Measurements from ENCODE around the gene FRAT2.

Gene FRAT2

GRCh38 chr10:97361537-97361901 lies 27.0 kb upstream of the FRAT2 start:
- Histone ChIP-seq H3K4me3 (no peak overlapping the region), H3K27ac (peak overlapping the region; percentile 43 to 100 (median 99); a peak in 21 of 22 replicates), H4K20me1 (no peaks in the 10 kb centered on the region), H3K9me3 (replicated peaks in 1 of 11) (no peaks in the 10 kb centered on the region; a peak in 1 of 22 replicates), H3K4me1 (peaks cover 41 to 100% (median 90%) of the 10 kb centered on the region in 10 experiments), H3K27me3 (no peaks in the 10 kb centered on the region), H3K36me3 (peaks cover 46 to 96% (median 92%) of the 10 kb centered on the region in 11 experiments), H3K9ac (peak overlapping the region in 9 of 11 experiments; percentile 11 to 88 (median 39); a peak in 12 of 22 replicates), H3K4me2 (peak overlapping the region in 8 of 11 experiments; percentile 59 to 88 (median 76); a peak in 14 of 22 replicates)
- TF ChIP-seq Cebpa-rat (IDR thresholded peaks at IDR 0.05): no peak

GRCh38 chr10:97360705-97361536 lies 26.4 kb upstream of the FRAT2 start:
- Histone ChIP-seq H3K36me3 (peaks cover 46 to 96% (median 92%) of the 10 kb centered on the region in 11 experiments), H3K4me3 (no peak overlapping the region), H3K4me2 (peak overlapping the region in 8 of 11 experiments; percentile 59 to 88 (median 76); a peak in 14 of 22 replicates), H3K27me3 (no peaks in the 10 kb centered on the region), H3K27ac (peak overlapping the region; percentile 43 to 100 (median 99); a peak in 21 of 22 replicates), H3K4me1 (peaks cover 41 to 100% (median 90%) of the 10 kb centered on the region in 10 experiments), H4K20me1 (no peaks in the 10 kb centered on the region), H3K9me3 (replicated peaks in 1 of 11) (no peaks in the 10 kb centered on the region), H3K9ac (peak overlapping the region in 10 of 11 experiments; percentile 11 to 88 (median 38); a peak in 15 of 22 replicates)
- no peak for TF ChIP-seq Cebpa-rat (IDR thresholded peaks at IDR 0.05)

- H3K27ac ChIP-seq: peak overlapping the region; percentile 54 to 100 (median 99); a peak in 21 of 22 replicates
- H4K20me1 ChIP-seq: no peaks in the 10 kb centered on the region
- H3K4me2 ChIP-seq: peak overlapping the region in 5 of 11 experiments; percentile 59 to 82 (median 75); a peak in 10 of 22 replicates
- H3K9me3 ChIP-seq (replicated peaks in 1 of 11): no peaks in the 10 kb centered on the region
- no peak overlapping the region for H3K4me3 ChIP-seq
- no peak for TF ChIP-seq Cebpa-rat (IDR thresholded peaks at IDR 0.05)
- H3K36me3 ChIP-seq: peaks cover 44 to 100% (median 94%) of the 10 kb centered on the region in 11 experiments
- H3K9ac ChIP-seq: peak overlapping the region in 10 of 11 experiments; percentile 14 to 88 (median 38); a peak in 15 of 22 replicates
- H3K4me1 ChIP-seq: peaks cover 35 to 100% (median 88%) of the 10 kb centered on the region in 10 experiments
- H3K27me3 ChIP-seq: no peaks in the 10 kb centered on the region
These were observed 24.3 kb upstream of the FRAT2 start for GRCh38 chr10:97358781-97359180.

GRCh38 chr10:97358349-97358748 lies 23.8 kb upstream of the FRAT2 start:
- peaks cover 40 to 100% (median 92%) of the 10 kb centered on the region in 11 experiments for H3K36me3 ChIP-seq
- peaks cover 35 to 100% (median 84%) of the 10 kb centered on the region in 10 experiments for H3K4me1 ChIP-seq
- TF ChIP-seq Cebpa-rat (IDR thresholded peaks at IDR 0.05): no peak
- H3K27me3 ChIP-seq: no peaks in the 10 kb centered on the region
- peak overlapping the region in 5 of 11 experiments; percentile 59 to 82 (median 75); a peak in 10 of 22 replicates for H3K4me2 ChIP-seq
- H3K4me3 ChIP-seq: no peak overlapping the region
- peak overlapping the region; percentile 54 to 100 (median 99); a peak in 21 of 22 replicates for H3K27ac ChIP-seq
- H3K9ac ChIP-seq: peak overlapping the region in 8 of 11 experiments; percentile 14 to 88 (median 47); a peak in 11 of 22 replicates
- H4K20me1 ChIP-seq: no peaks in the 10 kb centered on the region
- no peaks in the 10 kb centered on the region for H3K9me3 ChIP-seq (replicated peaks in 1 of 11)

- Histone ChIP-seq H4K20me1 (no peaks in the 10 kb centered on the region), H3K4me2 (peak overlapping the region; percentile 59 to 83 (median 75)), H3K36me3 (peaks cover 30 to 100% (median 89%) of the 10 kb centered on the region in 11 experiments), H3K4me1 (peaks cover 28 to 87% (median 70%) of the 10 kb centered on the region in 10 experiments), H3K27ac (peak overlapping the region; percentile 80 to 100 (median 99)), H3K4me3 (no peak overlapping the region), H3K9me3 (replicated peaks in 1 of 11) (no peaks in the 10 kb centered on the region), H3K9ac (peak overlapping the region; percentile 60 to 79 (median 75)), H3K27me3 (no peaks in the 10 kb centered on the region)
- TF ChIP-seq Cebpa-rat (IDR thresholded peaks at IDR 0.05): no peak
These were observed 22.4 kb upstream of the FRAT2 start for GRCh38 chr10:97356918-97357317.

- Histone ChIP-seq H3K36me3 (peaks cover 30 to 100% (median 90%) of the 10 kb centered on the region in 11 experiments), H3K4me1 (peaks cover 26 to 82% (median 66%) of the 10 kb centered on the region in 10 experiments), H4K20me1 (no peaks in the 10 kb centered on the region), H3K9ac (peak overlapping the region; percentile 66 to 79 (median 75)), H3K27me3 (no peaks in the 10 kb centered on the region), H3K4me2 (peak overlapping the region; percentile 59 to 83 (median 75)), H3K4me3 (no peak overlapping the region), H3K27ac (peak overlapping the region; percentile 80 to 100 (median 99)), H3K9me3 (replicated peaks in 1 of 11) (no peaks in the 10 kb centered on the region)
- no peak for TF ChIP-seq Cebpa-rat (IDR thresholded peaks at IDR 0.05)
These were observed 21.9 kb upstream of the FRAT2 start for GRCh38 chr10:97356318-97356914.

GRCh38 chr10:97355571-97355975 lies 21.0 kb upstream of the FRAT2 start:
- Histone ChIP-seq H3K9me3 (replicated peaks in 1 of 11) (no peaks in the 10 kb centered on the region), H3K9ac (peak overlapping the region; percentile 66 to 79 (median 75); a peak in 21 of 22 replicates), H3K27ac (peak overlapping the region; percentile 80 to 100 (median 99)), H3K4me2 (peak overlapping the region; percentile 59 to 83 (median 75)), H3K36me3 (peaks cover 36 to 100% (median 90%) of the 10 kb centered on the region in 11 experiments), H3K4me1 (peaks cover 26 to 74% (median 58%) of the 10 kb centered on the region in 10 experiments), H4K20me1 (no peaks in the 10 kb centered on the region), H3K4me3 (no peak overlapping the region), H3K27me3 (no peaks in the 10 kb centered on the region)
- no peak for TF ChIP-seq Cebpa-rat (IDR thresholded peaks at IDR 0.05)

GRCh38 chr10:97353945-97354344 lies 19.4 kb upstream of the FRAT2 start:
- Histone ChIP-seq H3K27ac (peak overlapping the region in 6 of 11 experiments; percentile 9 to 100 (median 64); a peak in 5 of 22 replicates), H3K36me3 (peaks cover 34 to 97% (median 88%) of the 10 kb centered on the region in 11 experiments), H3K4me1 (peaks cover 26 to 58% (median 44%) of the 10 kb centered on the region in 10 experiments), H3K9ac (no peak overlapping the region; a peak in 1 of 22 replicates), H3K27me3 (no peaks in the 10 kb centered on the region), H3K4me2 (peak overlapping the region in 4 of 11 experiments; percentile 10 to 82 (median 70); a peak in 8 of 22 replicates), H3K9me3 (replicated peaks in 1 of 11) (no peaks in the 10 kb centered on the region), H4K20me1 (no peaks in the 10 kb centered on the region), H3K4me3 (no peak overlapping the region)
- TF ChIP-seq Cebpa-rat (IDR thresholded peaks at IDR 0.05): no peak
